GM12878 (cell line): Measurements from ENCODE around the gene UGGT1. TPM values are rescaled to one million over a fixed set of nuclear protein-coding genes. Genes with fewer than 3 reads are reported as not detected.

Experiments
- ATAC-seq: fragments of 200-7000 bp; cut with Tn5 transposase; 3 replicates; pipeline ENCODE4 v1.9.1; 2020; ENCODE audit warnings: mild to moderate bottlenecking, moderate library complexity
- BruUV-seq: library from RNA; stranded (reverse); fragments of 400-500 nt; replicated peaks from 2 replicates; lab custom pipeline; 2021; lab: Mats Ljungman, UMichigan
- CTCF ChIA-PET: fragments of 300-600 bp; sonication (Branson Sonifier 250); formaldehyde crosslinking; extraction: SDS; loops from one replicate; lab custom pipeline; 2021; ENCODE audit warnings: inconsistent platforms; lab: Yijun Ruan, JAX
- POLR2A ChIA-PET: fragments of 350-600 bp; formaldehyde crosslinking; extraction: SDS; loops from one replicate; lab custom pipeline; 2021; ENCODE audit warnings: inconsistent platforms; lab: Charles Lee
- RAD21 ChIA-PET: fragments of 300-600 bp; sonication (Branson Sonifier 250); formaldehyde crosslinking; loops from one replicate; lab custom pipeline; 2023; ENCODE audit warnings: antibody characterized with exemption; ENCODE audit not compliant: unreplicated experiment; lab: Charles Lee
- SMC1A ChIA-PET: fragments of 300-600 bp; sonication (Branson Sonifier 250); formaldehyde crosslinking; loops from one replicate; lab custom pipeline; 2023; ENCODE audit not compliant: unreplicated experiment, uncharacterized antibody; lab: Charles Lee
- DNase-seq: peaks from one replicate; pipeline ENCODE4 v3.0.0-alpha.2; 2011; ENCODE audit warnings: low read depth, low spot score
- FAIRE-seq: peaks from 3 replicates; lab custom pipeline; 2011; peaks lifted over from hg19 to GRCh38; lab: Jason Lieb, UNC
- H2AFZ ChIP-seq: 2 replicates; pipeline ENCODE4 v1.6.0; 2011; ENCODE audit warnings: low read depth, low read length, control low read depth; ENCODE audit not compliant: control insufficient read depth
- H3K27ac ChIP-seq: 2 replicates; pipeline ENCODE4 v1.5.1; 2011; ENCODE audit warnings: control low read depth; ENCODE audit not compliant: control insufficient read depth, insufficient read depth
- H3K27me3 ChIP-seq, 2 experiments: replicated peaks in 1 of 2; 2 replicates each; pipeline versions ENCODE4 v1.6.0 to v1.6.1; 2011; ENCODE audit warnings: low read length in 1 of 2; ENCODE audit not compliant: control insufficient read depth in 2 of 2, insufficient read depth in 2 of 2
- H3K36me3 ChIP-seq, 2 experiments: 2 replicates each; pipeline ENCODE4 v1.5.1; 2011; ENCODE audit warnings: low read length in 1 of 2; ENCODE audit not compliant: control insufficient read depth in 2 of 2, insufficient read depth in 2 of 2
- H3K4me1 ChIP-seq: 2 replicates; pipeline ENCODE4 v1.6.1; 2011; ENCODE audit warnings: mild to moderate bottlenecking, low read length, moderate library complexity, mixed read lengths; ENCODE audit not compliant: control insufficient read depth, insufficient read depth
- H3K4me2 ChIP-seq: 2 replicates; pipeline ENCODE4 v1.6.0; 2011; ENCODE audit warnings: control low read depth; ENCODE audit not compliant: control insufficient read depth, insufficient read depth
- H3K4me3 ChIP-seq: fragments of 200-600 bp; sonication (generic); 2 replicates; pipeline ENCODE4 v1.5.1; 2016
- H3K79me2 ChIP-seq: 2 replicates; pipeline ENCODE4 v1.6.0; 2011; ENCODE audit warnings: low read length; ENCODE audit not compliant: control insufficient read depth, insufficient read depth
- H3K9ac ChIP-seq: 2 replicates; pipeline ENCODE4 v1.8.0; 2011; ENCODE audit warnings: low read length, control low read depth, mixed read lengths; ENCODE audit not compliant: control insufficient read depth, insufficient read depth
- H3K9me3 ChIP-seq: replicated peaks from 3 replicates; pipeline ENCODE4 v1.5.1; 2011; ENCODE audit warnings: mild to moderate bottlenecking, low read length; ENCODE audit not compliant: control insufficient read depth, insufficient read depth
- H4K20me1 ChIP-seq: 2 replicates; pipeline ENCODE4 v1.6.0; 2011; ENCODE audit not compliant: control insufficient read depth, insufficient read depth
- ATF7 ChIP-seq: fragments of 450-650 bp; IDR thresholded peaks from 2 replicates; pipeline ENCODE4 v1.6.1; 2016; ENCODE audit warnings: low read depth, mild to moderate bottlenecking
- CREM ChIP-seq: IDR thresholded peaks from 2 replicates; pipeline ENCODE4 v1.6.1; 2014; ENCODE audit warnings: antibody characterized with exemption, low read depth
- SREBF1 ChIP-seq: IDR thresholded peaks from 2 replicates; pipeline ENCODE4 v1.6.1; 2012; ENCODE audit warnings: mild to moderate bottlenecking, low read length
- TAF1 ChIP-seq: IDR thresholded peaks from 2 replicates; pipeline ENCODE4 v1.6.1; 2011; ENCODE audit warnings: mild to moderate bottlenecking, low read depth, low read length, borderline replicate concordance
- YBX1 ChIP-seq: fragments of 450-650 bp; IDR thresholded peaks from 2 replicates; pipeline ENCODE4 v1.6.1; 2016; ENCODE audit warnings: antibody characterized with exemption
- WGBS: methylation state at CpG from one replicate; pipeline ENCODE4 v1.1.6; 2016; ENCODE audit warnings: low lambda C conversion rate; ENCODE audit not compliant: insufficient replicate concordance, insufficient coverage; ENCODE audit errors: missing lambda C conversion rate; 5-methylcytosine and 5-hydroxymethylcytosine counted together
- in situ Hi-C: fragments of 300-500 bp; cut with MboI; formaldehyde crosslinking; loops from 9 replicates; pipeline ENCODE4 v1.14.3; 2018; ENCODE audit warnings: mixed read lengths
- intact Hi-C: fragments of 100-400 bp; cut with micrococcal nuclease; formaldehyde crosslinking; loops from one replicate; pipeline ENCODE4 v1.14.2; 2022; ENCODE audit not compliant: unreplicated experiment
- polyA plus RNA-seq, 11 experiments: library from polyadenylated mRNA; depleted of rRNA in 4 of 11; unstranded in 6 of 11; stranded (reverse) in 5 of 11; fragments of >200 nt; fragmentation: Nextera tagmentation in 4 of 11; fragmentation: Illumina TruSeq in 1 of 11; extraction: Ambion mirVana in 4 of 11; extraction: Trizol in 1 of 11; gene quantifications; 1 replicate in 1 of 11; 2 replicates in 10 of 11; pipeline versions ENCODE4 v1.2.1 to v1.2.3, GENCODE V29; 2011 to 2016; ENCODE audit warnings: inconsistent platforms in 2 of 11, missing spikeins in 2 of 11, low read depth in 1 of 11
- total RNA-seq, 4 experiments: library from RNA; depleted of rRNA in 3 of 4; stranded (reverse); fragments of >200 nt in 3 of 4; fragmentation: Illumina TruSeq in 1 of 4; extraction: Trizol in 1 of 4; gene quantifications; 2 replicates each; pipeline versions ENCODE4 v1.2.1 to v1.2.3, GENCODE V29; 2013 to 2021
- TF ChIP-seq, protein P1 (sequence below): IDR thresholded peaks from 2 replicates; pipeline ENCODE4 v1.6.1; 2011; ENCODE audit warnings: low read depth, mild to moderate bottlenecking, low read length, moderate library complexity, borderline replicate concordance; ENCODE audit errors: extremely low read depth
- TF ChIP-seq, protein P2 (sequence below): IDR thresholded peaks from 2 replicates; pipeline ENCODE4 v1.6.1; 2011; ENCODE audit warnings: borderline replicate concordance, low read depth, mild to moderate bottlenecking, moderate library complexity, low read length; ENCODE audit not compliant: insufficient read depth, poor library complexity, severe bottlenecking
- TF ChIP-seq, protein P3 (sequence below): fragments of 450-650 bp; IDR thresholded peaks from 2 replicates; pipeline ENCODE4 v1.6.1; 2017; ENCODE audit warnings: antibody characterized with exemption, mild to moderate bottlenecking, moderate library complexity

UGGT1 gene
- total and polyA plus RNA-seq, 10 of the 15 experiments (the other 5 are each of a cell fraction or from before 2014, with no cell fraction given) = 4.1 to 49.8 (median 28.5) TPM

DNA sequence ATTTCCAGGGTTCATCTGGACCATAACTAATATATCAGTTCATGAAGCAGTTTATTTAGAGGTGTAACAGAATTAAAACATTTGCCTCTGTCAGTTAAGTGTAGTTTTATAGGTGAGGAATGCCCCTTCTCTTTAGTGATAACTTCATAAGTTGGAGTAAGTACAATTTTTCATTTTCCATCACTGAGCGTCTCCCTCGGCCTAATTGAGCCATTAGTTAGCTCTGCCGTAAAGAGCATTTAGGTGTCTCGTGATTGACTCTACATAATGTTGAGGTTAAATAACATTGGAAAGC lies 88.4 kb downstream of the UGGT1 start:
- POLR2A ChIA-PET = no interaction called here
- in situ Hi-C loops = no loop called here
- CTCF ChIA-PET = interaction anchor here (2.0 kb wide), 1 partner anchor 9 kb away, joined by 5 read pairs; no protein-coding TSS in a partner anchor

More for the DNA sequence above, 88.4 kb downstream of the UGGT1 start:
- intact Hi-C loops = no loop called here
- no peaks in the 10 kb centered on the region for H3K9me3 ChIP-seq
- H3K4me2 ChIP-seq = no peak overlapping the region
- ChIA-PET SMC1A (no interaction called here), RAD21 (no interaction called here)
- DNase-seq = no peak
- TF ChIP-seq, protein P1, sequence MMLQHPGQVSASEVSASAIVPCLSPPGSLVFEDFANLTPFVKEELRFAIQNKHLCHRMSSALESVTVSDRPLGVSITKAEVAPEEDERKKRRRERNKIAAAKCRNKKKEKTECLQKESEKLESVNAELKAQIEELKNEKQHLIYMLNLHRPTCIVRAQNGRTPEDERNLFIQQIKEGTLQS = no peak
- TF ChIP-seq SREBF1 = no peak
- no peak for TF ChIP-seq TAF1
- TF ChIP-seq YBX1 = no peak
- no peak for TF ChIP-seq CREM
- TF ChIP-seq, protein P2, sequence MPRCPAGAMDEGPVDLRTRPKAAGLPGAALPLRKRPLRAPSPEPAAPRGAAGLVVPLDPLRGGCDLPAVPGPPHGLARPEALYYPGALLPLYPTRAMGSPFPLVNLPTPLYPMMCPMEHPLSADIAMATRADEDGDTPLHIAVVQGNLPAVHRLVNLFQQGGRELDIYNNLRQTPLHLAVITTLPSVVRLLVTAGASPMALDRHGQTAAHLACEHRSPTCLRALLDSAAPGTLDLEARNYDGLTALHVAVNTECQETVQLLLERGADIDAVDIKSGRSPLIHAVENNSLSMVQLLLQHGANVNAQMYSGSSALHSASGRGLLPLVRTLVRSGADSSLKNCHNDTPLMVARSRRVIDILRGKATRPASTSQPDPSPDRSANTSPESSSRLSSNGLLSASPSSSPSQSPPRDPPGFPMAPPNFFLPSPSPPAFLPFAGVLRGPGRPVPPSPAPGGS = no peak
- TF ChIP-seq, protein P3, sequence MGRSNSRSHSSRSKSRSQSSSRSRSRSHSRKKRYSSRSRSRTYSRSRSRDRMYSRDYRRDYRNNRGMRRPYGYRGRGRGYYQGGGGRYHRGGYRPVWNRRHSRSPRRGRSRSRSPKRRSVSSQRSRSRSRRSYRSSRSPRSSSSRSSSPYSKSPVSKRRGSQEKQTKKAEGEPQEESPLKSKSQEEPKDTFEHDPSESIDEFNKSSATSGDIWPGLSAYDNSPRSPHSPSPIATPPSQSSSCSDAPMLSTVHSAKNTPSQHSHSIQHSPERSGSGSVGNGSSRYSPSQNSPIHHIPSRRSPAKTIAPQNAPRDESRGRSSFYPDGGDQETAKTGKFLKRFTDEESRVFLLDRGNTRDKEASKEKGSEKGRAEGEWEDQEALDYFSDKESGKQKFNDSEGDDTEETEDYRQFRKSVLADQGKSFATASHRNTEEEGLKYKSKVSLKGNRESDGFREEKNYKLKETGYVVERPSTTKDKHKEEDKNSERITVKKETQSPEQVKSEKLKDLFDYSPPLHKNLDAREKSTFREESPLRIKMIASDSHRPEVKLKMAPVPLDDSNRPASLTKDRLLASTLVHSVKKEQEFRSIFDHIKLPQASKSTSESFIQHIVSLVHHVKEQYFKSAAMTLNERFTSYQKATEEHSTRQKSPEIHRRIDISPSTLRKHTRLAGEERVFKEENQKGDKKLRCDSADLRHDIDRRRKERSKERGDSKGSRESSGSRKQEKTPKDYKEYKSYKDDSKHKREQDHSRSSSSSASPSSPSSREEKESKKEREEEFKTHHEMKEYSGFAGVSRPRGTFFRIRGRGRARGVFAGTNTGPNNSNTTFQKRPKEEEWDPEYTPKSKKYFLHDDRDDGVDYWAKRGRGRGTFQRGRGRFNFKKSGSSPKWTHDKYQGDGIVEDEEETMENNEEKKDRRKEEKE = no peak
- TF ChIP-seq ATF7 = no peak
- H3K4me1 ChIP-seq = no peaks in the 10 kb centered on the region
- no peak for FAIRE-seq
- no peak overlapping the region for H2AFZ ChIP-seq
- 96% methylated on average over 4 of the region's 4 CpGs for WGBS
- no peak overlapping the region for H3K4me3 ChIP-seq
- no peak overlapping the region for H3K27ac ChIP-seq
- H3K9ac ChIP-seq = no peak overlapping the region
- H3K79me2 ChIP-seq = no peaks in the 10 kb centered on the region
- peaks cover 7 to 58% of the 10 kb centered on the region in 2 experiments for H3K36me3 ChIP-seq
- H4K20me1 ChIP-seq = no peaks in the 10 kb centered on the region
- no peaks in the 10 kb centered on the region for H3K27me3 ChIP-seq
- BruUV-seq = no TSS peak
- ATAC-seq = no peak
